GM15510 (cell line): ENCODE measurements around the gene PLEKHD1.

Experiments
- POLR2A ChIP-seq: IDR thresholded peaks from 3 replicates; pipeline ENCODE4 v1.6.1; 2011; ENCODE audit warnings: borderline replicate concordance; ENCODE audit not compliant: insufficient read length; ENCODE audit errors: extremely low read depth

PLEKHD1 gene

DNA sequence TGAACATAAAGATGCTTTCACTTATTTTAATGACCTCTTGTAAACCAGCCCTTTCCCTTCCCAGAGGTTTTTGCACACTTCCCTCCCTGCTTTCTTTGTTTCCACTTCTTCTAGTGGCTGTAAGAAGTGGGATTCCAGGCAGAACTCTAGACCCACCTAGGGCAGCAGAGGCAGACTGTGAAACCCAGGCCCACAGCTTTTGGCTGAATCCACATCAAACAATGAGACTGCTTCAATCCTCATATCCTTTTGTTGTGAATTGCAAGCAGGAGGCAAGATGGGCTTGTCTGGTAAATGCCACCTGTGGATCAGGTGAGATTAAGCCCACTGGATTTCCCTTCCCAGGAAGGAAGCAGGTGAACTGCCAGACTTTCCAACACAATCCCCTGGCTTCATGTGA lies 77.4 kb downstream of the PLEKHD1 start:
- TF ChIP-seq POLR2A = no peak

DNA sequence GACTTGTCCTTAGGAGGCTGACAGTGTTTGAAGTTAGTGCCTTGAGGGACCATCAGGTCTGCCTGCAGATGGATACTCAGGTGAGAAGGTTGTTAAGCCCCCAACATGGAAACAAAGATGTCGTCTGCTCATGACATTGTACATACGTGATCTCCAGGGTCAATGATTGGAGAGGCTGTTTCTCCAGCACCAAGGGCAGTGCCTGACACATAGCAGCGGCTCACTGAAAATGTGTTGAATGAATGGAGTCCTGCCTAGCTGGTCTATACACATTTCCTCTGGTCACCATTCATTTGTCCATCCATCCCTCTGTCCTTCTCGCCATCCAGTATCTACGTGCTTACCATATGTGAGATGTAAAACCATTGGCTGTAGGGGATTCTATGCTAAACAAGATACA lies 83.0 kb downstream of the PLEKHD1 start:
- TF ChIP-seq POLR2A = no peak

DNA sequence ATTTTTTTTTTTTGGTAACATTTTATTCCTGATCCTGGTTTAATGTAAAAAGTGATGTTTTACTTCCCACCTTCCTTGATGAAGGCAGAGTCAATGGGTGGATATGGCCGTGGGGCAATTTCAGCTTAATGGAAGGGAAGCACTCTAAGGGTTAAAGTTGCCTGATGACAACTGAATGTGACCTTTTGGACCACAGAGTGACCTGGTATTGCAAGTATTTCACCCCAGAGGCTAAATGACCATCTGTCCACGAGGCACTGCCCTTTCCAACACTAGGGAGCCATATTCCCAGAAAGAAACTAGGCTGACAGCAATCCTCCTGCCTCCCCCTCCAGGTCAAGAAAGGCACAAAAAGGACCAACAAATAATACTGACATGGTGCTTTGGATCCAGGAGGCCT lies 85.3 kb downstream of the PLEKHD1 start:
- no peak for TF ChIP-seq POLR2A

DNA sequence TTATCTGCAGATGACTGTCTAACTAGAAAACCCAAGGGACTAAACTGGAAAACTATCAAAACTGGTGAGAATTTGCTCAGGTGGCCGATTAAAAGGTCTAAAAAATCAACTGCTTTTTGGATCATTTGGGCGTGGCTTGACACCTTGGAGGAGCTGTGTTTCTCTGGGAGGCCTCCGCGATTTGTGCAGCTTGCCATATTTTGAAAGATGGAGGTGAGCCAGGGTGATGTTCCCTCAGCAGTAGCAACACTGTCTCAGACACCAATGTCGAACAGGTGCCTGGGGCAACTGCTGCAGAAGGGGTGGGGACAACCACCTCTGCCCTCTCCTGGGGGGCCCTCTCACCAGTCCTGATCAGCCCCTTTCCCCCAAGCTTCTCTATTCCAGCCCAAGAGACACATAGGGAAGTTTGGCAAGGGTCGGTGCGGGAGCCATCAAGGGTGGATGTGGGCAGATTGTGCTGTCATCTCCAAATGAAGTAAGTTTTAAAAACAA lies 86.4 kb downstream of the PLEKHD1 start:
- TF ChIP-seq POLR2A = no peak

DNA sequence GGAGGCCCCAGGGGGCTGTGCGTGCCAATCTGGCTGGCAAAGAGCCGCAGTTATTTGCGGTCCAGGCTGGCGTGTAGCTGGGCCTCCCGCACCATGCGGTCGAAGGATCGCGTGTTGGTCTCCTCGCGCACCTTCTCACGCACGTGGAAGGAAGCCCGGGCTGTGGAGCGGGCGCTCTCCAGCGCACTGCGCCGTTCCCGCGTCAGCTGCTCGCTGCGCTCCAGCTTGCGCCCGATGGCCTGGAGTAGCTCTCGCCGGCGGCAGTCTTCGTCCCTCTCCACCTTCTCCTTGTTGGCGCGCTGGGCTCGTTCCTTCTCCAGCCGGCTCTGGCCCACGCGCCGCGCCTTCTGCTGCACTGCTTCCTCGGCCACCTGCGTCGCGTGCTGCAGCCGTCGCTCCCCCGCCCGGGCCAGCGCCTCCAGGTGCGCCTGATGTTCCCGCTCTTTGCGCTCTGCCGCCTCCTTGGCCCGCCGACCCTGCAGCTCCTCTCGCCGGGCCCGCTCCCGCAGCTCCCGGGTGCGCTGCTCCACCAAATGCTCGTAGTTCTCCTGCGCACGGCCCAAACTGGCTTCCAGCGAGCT lies 87.0 kb downstream of the PLEKHD1 start:
- no peak for TF ChIP-seq POLR2A

DNA sequence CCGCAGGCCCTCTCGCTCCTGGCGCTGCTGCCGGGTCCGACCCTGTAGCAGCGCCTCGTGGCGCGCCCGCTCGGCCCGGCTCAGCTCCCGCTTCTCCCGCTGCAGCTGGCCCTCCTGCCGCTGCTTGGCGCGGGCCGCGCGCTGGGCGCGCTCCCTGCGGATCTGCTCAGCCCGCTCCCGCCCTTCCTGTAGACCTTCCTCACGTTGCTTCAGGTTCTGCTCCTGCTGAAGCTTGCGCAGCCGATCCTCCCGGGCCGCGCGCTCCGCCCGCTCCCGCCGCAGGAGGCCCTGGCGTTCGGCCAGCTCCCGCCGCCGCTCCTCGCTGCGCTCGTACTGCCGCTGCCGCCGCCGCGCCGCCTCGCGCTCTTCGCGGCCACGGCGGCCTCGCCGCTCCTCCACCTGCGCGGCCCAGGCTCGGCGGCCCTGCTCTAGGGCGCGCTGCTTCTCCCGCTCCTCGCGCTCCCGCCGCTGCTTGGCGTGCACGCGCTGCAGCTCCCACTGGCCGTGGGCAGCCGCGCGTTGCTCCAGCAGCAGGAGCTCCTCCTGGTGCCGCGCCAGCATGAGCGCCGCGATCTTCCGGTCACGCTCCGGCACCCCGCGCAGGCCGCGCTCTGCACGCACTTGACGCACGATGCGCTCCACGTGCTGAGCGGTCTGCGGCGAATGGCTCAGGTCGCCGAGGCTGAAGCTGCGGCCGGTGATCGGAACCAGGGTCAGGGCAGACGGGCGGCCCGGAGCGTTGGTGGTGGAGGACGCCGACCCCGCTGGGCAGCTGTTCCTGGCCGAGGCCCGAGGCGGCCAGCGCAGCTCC lies 87.7 kb downstream of the PLEKHD1 start:
- TF ChIP-seq POLR2A = no peak

DNA sequence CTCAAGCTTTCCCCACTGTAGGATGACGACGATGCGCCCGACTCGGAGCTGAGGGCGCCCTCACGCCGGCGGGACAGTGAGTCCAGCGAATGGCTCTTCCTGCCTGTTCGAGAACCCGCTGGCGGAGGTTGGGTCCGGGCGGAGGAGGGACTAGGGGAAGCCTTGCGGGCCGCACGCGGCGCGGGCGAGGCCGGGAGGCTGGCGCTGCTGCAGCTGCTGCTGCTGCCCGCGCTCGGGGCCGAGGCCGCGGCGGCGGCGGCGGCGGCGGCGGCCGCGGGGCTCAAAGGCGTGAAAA lies 88.3 kb downstream of the PLEKHD1 start:
- TF ChIP-seq POLR2A = no peak

DNA sequence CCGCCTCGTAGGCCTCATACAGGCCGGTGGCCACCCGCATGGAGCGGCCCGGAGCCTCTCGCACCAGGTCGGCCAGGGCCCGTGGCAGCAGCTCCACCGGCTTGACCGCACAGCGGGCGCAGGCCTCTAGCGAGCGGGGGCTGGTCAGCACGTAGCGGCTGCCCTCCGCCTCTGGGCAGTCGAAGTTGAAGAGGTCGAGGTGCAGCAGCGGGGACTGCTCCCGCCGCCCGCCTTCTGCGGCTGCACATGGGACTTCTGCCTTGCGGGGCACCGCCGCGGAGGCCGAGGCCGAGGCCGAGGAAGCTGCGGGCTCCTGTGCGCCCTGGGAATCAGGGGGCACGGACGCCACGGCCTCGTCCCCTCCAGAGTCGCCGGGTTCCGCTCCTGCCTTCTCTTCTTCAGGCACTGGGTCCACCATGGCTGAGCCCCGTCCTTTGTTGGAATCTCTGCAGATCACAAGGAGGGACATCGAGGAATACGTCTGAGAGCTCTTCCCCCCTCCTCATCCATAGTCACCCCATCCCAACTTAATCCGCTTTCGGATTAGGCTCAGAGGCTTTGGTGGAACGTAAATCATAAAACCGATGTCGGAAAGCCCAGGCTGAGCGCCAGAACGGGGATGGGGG lies 88.8 kb downstream of the PLEKHD1 start:
- no peak for TF ChIP-seq POLR2A

DNA sequence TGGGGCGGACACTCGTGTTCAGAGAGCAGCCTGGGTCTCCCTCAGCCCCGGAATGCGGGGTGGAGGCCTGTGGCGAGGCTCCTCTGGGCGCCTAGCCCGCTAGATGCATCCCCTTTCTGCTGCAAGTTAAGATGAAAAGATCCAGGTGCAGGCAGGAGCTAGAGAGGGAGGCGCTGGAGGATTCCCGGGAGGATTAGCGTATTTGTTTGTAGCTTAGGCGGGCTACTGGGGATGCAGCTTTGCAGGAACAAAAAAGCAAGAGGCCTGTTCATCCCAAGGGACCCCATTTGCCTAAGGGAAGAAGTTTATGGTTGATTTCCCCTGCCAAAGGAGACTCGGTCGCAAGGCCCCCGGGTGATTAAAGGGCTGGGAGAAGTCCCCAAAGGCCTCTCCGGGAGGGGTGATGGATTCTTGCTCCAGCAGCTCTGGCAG lies 89.3 kb downstream of the PLEKHD1 start:
- TF ChIP-seq POLR2A = no peak

DNA sequence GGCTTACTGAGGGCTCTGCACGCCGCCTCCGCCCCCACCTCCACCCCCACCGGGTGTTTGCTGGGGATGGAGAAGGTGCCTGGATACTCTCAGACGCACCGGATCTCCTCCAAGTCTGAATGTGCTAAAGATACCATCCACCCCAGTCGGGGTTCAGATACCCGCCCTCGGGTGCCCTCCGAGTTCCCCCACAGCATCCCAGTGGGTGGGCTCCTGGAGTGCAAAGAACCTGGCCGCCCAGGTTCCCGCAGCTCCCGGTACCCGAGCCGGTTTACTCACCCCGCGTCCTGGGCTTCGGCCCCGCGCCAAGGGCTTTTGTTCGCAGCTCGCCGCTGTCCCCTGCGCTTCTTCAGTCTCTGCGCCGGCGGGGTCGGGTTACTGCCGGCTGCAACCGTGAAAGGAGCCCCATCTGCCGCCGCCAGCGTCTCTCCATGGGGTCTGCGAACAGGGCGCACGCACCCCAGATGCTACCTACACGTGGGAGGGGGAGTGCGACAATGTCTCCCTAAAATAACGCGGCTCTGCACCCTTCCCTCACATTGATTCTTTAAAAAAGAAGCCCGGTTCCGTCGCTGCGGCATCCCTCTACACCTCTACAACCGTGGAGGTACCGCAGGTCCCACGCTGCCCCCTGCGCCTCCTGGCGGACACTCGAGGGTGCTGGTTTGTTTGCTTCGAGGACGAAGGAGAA lies 89.9 kb downstream of the PLEKHD1 start, which contains the start of gene CCDC177:
CCDC177 (minus strand) TSS at position 609 of the 691 bp plus-strand sequence. CDS start 1,249 bp downstream, outside the sequence.
- no peak for TF ChIP-seq POLR2A

DNA sequence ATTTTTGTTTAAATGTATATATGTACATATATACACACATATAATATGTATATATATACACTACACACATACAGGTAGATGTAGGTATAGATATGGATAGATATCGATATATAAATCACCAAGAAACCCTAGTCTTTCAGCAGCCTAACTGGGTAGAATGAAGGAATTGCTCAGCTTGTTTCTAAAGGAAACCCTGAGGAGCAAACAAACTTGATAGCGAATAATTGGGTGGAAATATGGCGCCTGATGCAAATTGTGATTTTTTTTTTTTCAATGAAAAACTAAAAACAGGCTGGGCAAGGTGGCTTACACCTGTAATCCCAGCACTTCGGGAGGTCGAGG lies 90.4 kb downstream of the PLEKHD1 start:
- TF ChIP-seq POLR2A = no peak

DNA sequence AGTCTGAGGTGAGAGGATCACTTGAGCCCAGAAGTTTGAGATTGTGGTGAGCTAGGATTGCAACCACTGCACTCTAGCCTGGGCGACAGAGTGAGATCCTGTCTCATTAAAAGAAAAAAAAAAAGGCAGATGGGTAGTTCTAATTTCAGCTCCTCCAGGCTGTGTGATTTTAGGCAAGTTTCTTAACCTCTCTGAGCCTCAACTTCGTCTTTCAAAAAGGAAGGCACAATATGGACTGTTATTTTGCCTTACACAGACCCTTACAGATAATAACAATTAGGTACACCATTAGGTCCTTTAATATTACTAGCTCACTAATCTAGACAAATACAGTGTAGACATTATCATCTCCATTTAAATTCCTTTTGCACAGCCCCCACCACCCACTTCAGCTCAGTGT lies 94.9 kb downstream of the PLEKHD1 start:
- no peak for TF ChIP-seq POLR2A

DNA sequence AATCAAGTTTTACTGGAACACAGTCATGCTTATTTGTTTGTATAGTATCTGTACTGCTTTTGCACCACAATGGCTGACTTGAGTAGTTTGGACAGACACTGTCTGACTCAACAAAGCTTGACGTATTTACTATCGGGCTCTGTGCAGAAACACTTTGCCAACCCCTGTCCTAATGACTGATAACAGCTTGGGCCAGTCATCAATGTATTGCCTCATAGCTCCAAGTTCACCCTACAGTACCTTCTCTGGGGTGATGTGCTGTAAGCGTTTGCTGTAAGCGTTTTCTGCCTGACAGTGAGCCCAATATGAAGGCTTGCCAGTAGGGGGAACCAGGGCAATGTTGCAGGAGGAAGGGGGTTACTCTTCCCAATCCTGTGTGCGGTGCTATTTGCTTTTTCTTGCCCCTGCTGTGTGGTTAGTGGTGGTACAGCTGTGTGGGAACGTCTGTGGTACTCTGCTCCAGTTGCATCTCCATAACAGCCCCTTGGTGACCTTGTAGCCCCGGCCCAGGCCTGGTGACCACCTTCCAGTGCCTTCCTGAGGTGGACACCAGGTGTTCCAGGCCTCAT lies 95.6 kb downstream of the PLEKHD1 start:
- no peak for TF ChIP-seq POLR2A
